Measurements from ENCODE around the gene DISP1. TPM values are rescaled to one million over a fixed set of nuclear protein-coding genes. Genes with fewer than 3 reads are reported as not detected.
A peak's percentile ranks its signal among the peaks of the same experiment; 100 is the strongest.

Gene DISP1
- total and polyA plus RNA-seq, 10 of the 15 experiments (the other 5 are each of a cell fraction or from before 2014, with no cell fraction given), result 0.11 to 1.4 (median 0.72) TPM

DNA sequence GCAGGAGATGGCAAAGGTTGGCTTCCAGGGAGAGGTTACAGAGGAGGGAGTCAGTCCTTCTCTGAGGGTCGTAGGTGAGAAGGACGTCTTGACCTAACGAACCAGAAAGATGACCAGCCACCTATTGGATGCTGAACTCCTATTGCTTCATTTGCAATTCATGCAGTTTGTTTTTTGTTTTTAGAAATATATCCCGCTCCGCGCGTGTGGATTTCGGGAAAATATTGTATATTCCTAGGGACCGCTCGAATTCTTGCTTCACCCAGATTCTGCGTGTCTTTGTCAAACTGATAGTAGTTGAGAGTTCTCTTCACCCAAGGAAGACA lies 564 bp downstream of the DISP1 start (continued):
- TF ChIP-seq, protein P1, sequence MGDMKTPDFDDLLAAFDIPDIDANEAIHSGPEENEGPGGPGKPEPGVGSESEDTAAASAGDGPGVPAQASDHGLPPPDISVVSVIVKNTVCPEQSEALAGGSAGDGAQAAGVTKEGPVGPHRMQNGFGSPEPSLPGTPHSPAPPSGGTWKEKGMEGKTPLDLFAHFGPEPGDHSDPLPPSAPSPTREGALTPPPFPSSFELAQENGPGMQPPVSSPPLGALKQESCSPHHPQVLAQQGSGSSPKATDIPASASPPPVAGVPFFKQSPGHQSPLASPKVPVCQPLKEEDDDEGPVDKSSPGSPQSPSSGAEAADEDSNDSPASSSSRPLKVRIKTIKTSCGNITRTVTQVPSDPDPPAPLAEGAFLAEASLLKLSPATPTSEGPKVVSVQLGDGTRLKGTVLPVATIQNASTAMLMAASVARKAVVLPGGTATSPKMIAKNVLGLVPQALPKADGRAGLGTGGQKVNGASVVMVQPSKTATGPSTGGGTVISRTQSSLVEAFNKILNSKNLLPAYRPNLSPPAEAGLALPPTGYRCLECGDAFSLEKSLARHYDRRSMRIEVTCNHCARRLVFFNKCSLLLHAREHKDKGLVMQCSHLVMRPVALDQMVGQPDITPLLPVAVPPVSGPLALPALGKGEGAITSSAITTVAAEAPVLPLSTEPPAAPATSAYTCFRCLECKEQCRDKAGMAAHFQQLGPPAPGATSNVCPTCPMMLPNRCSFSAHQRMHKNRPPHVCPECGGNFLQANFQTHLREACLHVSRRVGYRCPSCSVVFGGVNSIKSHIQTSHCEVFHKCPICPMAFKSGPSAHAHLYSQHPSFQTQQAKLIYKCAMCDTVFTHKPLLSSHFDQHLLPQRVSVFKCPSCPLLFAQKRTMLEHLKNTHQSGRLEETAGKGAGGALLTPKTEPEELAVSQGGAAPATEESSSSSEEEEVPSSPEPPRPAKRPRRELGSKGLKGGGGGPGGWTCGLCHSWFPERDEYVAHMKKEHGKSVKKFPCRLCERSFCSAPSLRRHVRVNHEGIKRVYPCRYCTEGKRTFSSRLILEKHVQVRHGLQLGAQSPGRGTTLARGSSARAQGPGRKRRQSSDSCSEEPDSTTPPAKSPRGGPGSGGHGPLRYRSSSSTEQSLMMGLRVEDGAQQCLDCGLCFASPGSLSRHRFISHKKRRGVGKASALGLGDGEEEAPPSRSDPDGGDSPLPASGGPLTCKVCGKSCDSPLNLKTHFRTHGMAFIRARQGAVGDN (IDR thresholded peaks at IDR 0.05), result no peak
- TF ChIP-seq, protein P2, sequence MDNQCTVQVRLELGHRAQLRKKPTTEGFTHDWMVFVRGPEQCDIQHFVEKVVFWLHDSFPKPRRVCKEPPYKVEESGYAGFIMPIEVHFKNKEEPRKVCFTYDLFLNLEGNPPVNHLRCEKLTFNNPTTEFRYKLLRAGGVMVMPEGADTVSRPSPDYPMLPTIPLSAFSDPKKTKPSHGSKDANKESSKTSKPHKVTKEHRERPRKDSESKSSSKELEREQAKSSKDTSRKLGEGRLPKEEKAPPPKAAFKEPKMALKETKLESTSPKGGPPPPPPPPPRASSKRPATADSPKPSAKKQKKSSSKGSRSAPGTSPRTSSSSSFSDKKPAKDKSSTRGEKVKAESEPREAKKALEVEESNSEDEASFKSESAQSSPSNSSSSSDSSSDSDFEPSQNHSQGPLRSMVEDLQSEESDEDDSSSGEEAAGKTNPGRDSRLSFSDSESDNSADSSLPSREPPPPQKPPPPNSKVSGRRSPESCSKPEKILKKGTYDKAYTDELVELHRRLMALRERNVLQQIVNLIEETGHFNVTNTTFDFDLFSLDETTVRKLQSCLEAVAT (IDR thresholded peaks at IDR 0.05), result 0 out of 2 replicates have a peak, but pooled peaks have one; percentile 13
- TF ChIP-seq, protein P3, sequence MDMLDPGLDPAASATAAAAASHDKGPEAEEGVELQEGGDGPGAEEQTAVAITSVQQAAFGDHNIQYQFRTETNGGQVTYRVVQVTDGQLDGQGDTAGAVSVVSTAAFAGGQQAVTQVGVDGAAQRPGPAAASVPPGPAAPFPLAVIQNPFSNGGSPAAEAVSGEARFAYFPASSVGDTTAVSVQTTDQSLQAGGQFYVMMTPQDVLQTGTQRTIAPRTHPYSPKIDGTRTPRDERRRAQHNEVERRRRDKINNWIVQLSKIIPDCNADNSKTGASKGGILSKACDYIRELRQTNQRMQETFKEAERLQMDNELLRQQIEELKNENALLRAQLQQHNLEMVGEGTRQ (IDR thresholded peaks at IDR 0.05; ENCODE audit: borderline replicate concordance, low read depth, low read length), result no peak
- 0 out of 4 replicates have a peak, but pooled peaks of 1 of the 2 experiments have one; percentile 10 for TF ChIP-seq IKZF2 (IDR thresholded peaks at IDR 0.05)
- TF ChIP-seq CREB1 (IDR thresholded peaks at IDR 0.05; ENCODE audit: low read depth), result no peak
- TF ChIP-seq KDM1A (IDR thresholded peaks at IDR 0.05; ENCODE audit: borderline replicate concordance), result no peak
- TF ChIP-seq BCL11A (IDR thresholded peaks at IDR 0.05; ENCODE audit: low read depth, low read length), result no peak

Data from GM12878 (cell line).